NT2/D1 (cell line): Measurements from ENCODE around the gene KIF6.

Experiments
- DNase-seq: peaks from one replicate; pipeline ENCODE4 v3.0.0-alpha.2; 2011; ENCODE audit warnings: low read depth, low spot score
- H3K27me3 ChIP-seq: 2 replicates; pipeline ENCODE4 v1.6.0; 2011; ENCODE audit warnings: mild to moderate bottlenecking; ENCODE audit not compliant: insufficient read length, insufficient read depth
- H3K36me3 ChIP-seq: 2 replicates; pipeline ENCODE4 v1.6.1; 2011; ENCODE audit warnings: mild to moderate bottlenecking, low read length, mixed read lengths; ENCODE audit not compliant: insufficient read depth, insufficient read length
- H3K4me1 ChIP-seq: 2 replicates; pipeline ENCODE4 v1.5.1; 2011; ENCODE audit not compliant: insufficient read depth, insufficient read length
- H3K4me3 ChIP-seq: 2 replicates; pipeline ENCODE4 v1.5.1; 2011; ENCODE audit warnings: low read depth; ENCODE audit not compliant: insufficient read length
- H3K9ac ChIP-seq: 2 replicates; pipeline ENCODE4 v1.6.0; 2011; ENCODE audit warnings: low read depth; ENCODE audit not compliant: insufficient read length
- H3K9me3 ChIP-seq: 2 replicates; pipeline ENCODE4 v1.5.1; 2011; ENCODE audit warnings: mild to moderate bottlenecking, low read length; ENCODE audit not compliant: insufficient read depth
- SUZ12 ChIP-seq: IDR thresholded peaks from 2 replicates; pipeline ENCODE4 v1.6.1; 2011; ENCODE audit not compliant: insufficient read length, insufficient read depth; ENCODE audit errors: extremely low read depth
- YY1 ChIP-seq: IDR thresholded peaks from 2 replicates; pipeline ENCODE4 v1.6.1; 2011; ENCODE audit not compliant: insufficient read length, insufficient read depth
- ZNF274 ChIP-seq: IDR thresholded peaks from 2 replicates; pipeline ENCODE4 v1.6.1; 2011; ENCODE audit warnings: mild to moderate bottlenecking, low read depth, low read length

KIF6 gene

DNA sequence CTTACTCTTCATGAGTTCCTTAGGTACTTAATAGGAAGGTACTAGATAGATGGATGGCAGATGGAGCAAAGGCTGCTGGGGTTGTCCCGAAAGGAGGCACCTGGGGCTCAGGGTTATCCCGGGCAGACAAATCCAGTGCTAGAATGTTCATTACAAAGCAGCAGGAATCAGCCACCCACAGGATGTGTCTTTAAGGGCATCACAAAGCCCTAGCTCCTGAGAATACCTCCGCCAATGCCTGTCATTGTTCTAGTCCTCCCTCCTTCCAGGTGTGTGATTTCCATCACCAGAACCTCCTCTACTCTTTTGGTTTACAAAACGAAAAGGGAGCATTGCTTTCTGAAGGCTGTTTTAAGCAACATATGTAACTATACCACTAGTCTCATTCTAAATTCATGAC is 138.1 kb downstream of the KIF6 start:
- TF ChIP-seq SUZ12, result no peak
- TF ChIP-seq ZNF274, result no peak
- TF ChIP-seq YY1, result no peak
- DNase-seq, result no peak
- no peaks in the 10 kb centered on the region for H3K36me3 ChIP-seq
- no peaks in the 10 kb centered on the region for H3K9me3 ChIP-seq
- no peak overlapping the region for H3K9ac ChIP-seq
- no peaks in the 10 kb centered on the region for H3K4me1 ChIP-seq
- H3K4me3 ChIP-seq, result no peak overlapping the region
- H3K27me3 ChIP-seq, result no peaks in the 10 kb centered on the region

DNA sequence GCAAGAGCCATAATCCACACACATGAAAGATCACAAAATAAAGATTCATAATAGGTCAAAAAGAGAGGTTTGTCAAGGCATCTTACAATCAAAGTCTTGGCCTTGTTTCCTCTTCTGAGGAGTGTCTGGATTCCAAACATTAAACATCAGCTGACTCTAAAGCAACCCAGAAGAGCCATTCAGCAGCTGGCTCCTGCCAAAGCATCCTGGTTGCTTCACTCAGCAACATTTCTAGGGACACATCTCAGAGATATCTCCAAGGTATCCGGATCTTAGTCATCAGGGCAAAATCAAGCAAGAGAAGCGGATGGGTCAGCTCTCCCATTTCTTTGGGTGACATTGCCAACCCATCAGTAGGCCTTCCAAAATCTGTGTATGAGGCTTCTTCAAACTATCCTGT is 139.6 kb downstream of the KIF6 start:
- Histone ChIP-seq H3K27me3 (no peaks in the 10 kb centered on the region), H3K36me3 (no peaks in the 10 kb centered on the region), H3K9ac (no peak overlapping the region), H3K4me1 (no peaks in the 10 kb centered on the region), H3K9me3 (no peaks in the 10 kb centered on the region), H3K4me3 (no peak overlapping the region)
- TF ChIP-seq ZNF274 (no peak), SUZ12 (no peak), YY1 (no peak)
- DNase-seq, result no peak

GRCh38 chr6:39577446-39578165 is 147.6 kb downstream of the KIF6 start:
- Histone ChIP-seq H3K9me3 (no peaks in the 10 kb centered on the region), H3K9ac (no peak overlapping the region), H3K4me1 (no peaks in the 10 kb centered on the region), H3K36me3 (no peaks in the 10 kb centered on the region), H3K4me3 (no peak overlapping the region), H3K27me3 (no peaks in the 10 kb centered on the region)
- TF ChIP-seq YY1, result no peak
- no peak for DNase-seq

DNA sequence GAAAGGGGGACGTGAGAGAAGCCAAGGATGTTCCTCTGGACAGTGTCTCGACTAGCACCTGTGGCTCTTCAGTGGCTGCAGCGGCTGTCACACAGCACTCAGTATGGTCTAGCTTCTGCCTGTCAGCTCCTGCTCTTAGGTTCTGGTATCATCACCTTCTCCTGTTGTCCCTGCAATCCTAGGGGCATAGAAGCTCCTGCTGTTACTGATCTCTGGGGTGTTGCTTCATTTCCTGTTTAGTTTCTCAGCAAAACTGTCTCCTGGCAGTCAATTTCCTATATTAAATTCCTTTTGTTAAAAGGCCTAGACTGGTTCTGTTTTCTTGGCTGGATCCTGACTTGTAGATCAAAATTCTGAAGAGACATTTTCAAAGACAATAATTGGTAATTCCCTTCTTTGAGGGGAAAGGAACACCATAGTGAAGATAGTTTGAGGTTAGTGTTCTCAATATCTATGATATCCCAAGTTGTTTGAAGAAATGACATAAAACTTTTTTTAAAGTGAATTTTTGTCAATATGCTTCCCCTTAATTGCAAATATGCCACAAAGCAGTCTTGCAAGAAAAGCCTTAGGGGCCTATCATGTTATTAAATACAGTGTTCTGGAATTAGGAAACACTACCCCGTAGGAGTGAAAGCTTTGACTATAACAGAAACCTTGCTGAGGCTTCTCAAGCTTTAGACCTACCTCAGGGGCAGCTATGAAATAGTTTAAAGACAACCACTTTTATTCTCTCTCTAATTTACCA is 148.5 kb downstream of the KIF6 start:
- Histone ChIP-seq H3K4me1 (no peaks in the 10 kb centered on the region), H3K27me3 (no peaks in the 10 kb centered on the region), H3K36me3 (no peaks in the 10 kb centered on the region), H3K4me3 (no peak overlapping the region), H3K9ac (no peak overlapping the region), H3K9me3 (no peaks in the 10 kb centered on the region)
- TF ChIP-seq ZNF274 (no peak), SUZ12 (no peak), YY1 (no peak)
- no peak for DNase-seq

DNA sequence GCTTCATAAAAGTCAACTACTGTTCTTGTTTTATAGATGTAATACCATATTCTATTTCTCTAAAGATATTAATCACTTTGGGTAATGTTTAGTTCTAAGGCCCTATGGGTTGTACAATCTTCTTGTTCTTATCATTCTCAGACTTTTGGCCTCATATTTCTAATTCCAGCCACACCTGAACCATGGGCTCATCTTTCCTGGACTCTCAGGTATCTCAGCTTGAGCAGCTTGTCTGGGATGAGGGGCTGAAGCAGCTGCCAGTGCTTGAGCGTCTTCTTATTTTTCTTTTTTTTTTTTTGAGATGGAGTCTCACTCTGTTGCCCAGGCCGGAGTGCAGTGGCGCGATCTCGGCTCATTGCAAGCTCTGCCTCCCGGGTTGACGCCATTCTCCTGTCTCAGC is 150.2 kb downstream of the KIF6 start:
- H3K27me3 ChIP-seq, result no peaks in the 10 kb centered on the region
- no peak for TF ChIP-seq SUZ12
- no peak for TF ChIP-seq ZNF274
- TF ChIP-seq YY1, result no peak
- H3K4me1 ChIP-seq, result no peaks in the 10 kb centered on the region
- H3K9me3 ChIP-seq, result no peaks in the 10 kb centered on the region
- H3K9ac ChIP-seq, result no peak overlapping the region
- DNase-seq, result no peak
- no peaks in the 10 kb centered on the region for H3K36me3 ChIP-seq
- no peak overlapping the region for H3K4me3 ChIP-seq

- Histone ChIP-seq H3K4me3 (no peak overlapping the region), H3K9me3 (no peaks in the 10 kb centered on the region), H3K4me1 (no peaks in the 10 kb centered on the region), H3K36me3 (no peaks in the 10 kb centered on the region), H3K9ac (no peak overlapping the region), H3K27me3 (no peaks in the 10 kb centered on the region)
- no peak for DNase-seq
- TF ChIP-seq ZNF274, result no peak
- TF ChIP-seq YY1, result no peak
- no peak for TF ChIP-seq SUZ12
Measured at GRCh38 chr6:39573541-39573940, 151.7 kb downstream of the KIF6 start.

DNA sequence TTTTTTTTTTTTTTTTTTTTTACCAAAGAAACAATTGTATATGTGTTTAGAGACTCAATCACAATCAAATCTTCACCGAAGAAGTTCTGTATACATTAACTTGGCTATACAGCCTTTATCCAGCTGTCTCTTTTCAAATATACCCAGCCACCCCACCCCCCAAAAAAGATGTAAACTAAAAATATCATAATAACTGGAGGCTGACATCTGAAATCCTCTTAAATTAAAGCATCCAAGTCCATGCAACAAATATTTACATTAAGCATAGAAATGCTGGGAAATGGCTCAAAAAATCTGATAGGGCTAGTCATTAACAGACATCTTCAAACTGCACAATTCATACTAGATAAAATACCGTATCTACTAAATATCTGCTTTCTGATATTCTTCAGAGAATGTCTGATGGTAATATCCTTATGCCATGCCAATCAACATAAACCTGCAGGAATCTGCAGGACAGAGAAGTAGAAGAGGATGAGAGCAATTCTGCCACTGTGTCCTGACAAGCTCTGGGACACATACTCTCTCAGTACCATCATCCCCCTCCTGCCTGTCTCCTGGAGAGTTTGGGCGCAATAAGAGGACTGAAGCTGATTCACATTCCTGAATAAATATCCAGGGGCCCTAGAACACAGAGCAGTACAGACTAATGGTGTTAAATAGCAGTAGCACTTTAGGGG is 152.4 kb downstream of the KIF6 start:
- H3K9ac ChIP-seq, result no peak overlapping the region
- no peaks in the 10 kb centered on the region for H3K27me3 ChIP-seq
- H3K4me1 ChIP-seq, result no peaks in the 10 kb centered on the region
- H3K9me3 ChIP-seq, result no peaks in the 10 kb centered on the region
- no peak overlapping the region for H3K4me3 ChIP-seq
- H3K36me3 ChIP-seq, result no peaks in the 10 kb centered on the region
- DNase-seq, result no peak
- TF ChIP-seq YY1 (no peak), ZNF274 (no peak), SUZ12 (no peak)
